ENCODE results near the gene RHBDD2. TPM values are rescaled to one million over a fixed set of nuclear protein-coding genes. Genes with fewer than 3 reads are reported as not detected.

Gene RHBDD2
- total and polyA plus RNA-seq, 2 donors (not counting 1 experiment from before 2014, with no cell fraction given), result 31.6 to 44.3 TPM

DNA sequence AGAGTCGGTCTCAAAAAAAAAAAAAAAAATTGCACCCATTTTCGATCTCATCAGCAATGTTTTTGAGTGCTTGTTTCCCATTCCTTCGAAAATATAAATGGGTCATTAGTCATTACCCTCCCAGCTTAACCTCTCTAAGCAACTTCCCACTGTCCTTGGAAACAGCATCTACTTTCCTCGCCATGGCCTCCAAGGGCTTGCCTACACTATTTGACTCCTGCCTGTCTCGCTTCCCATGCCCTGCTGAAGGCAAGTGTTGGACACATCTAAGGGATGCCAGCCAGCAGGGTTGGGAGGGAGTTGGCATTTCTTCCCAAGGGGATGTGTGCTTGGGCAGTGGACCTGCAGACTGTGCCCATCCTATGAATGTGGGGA is 12.7 kb upstream of the RHBDD2 start:
- Mint-ChIP-seq H3K27ac (no peak overlapping the region), H3K9me3 (ENCODE audit: insufficient read depth) (no peaks in the 10 kb centered on the region), H3K4me3 (no peak overlapping the region), H3K4me1 (no peaks in the 10 kb centered on the region), H3K27me3 (peaks cover 26% of the 10 kb centered on the region)
- no peak for ATAC-seq (ENCODE audit: low read depth)
- H3K4me2 ChIP-seq (replicated peaks; ENCODE audit: low read depth, low read length, poor library complexity, severe bottlenecking), result no peak overlapping the region
- H3K9ac ChIP-seq (ENCODE audit: low read length), result no peak overlapping the region
- TF ChIP-seq, protein P1, sequence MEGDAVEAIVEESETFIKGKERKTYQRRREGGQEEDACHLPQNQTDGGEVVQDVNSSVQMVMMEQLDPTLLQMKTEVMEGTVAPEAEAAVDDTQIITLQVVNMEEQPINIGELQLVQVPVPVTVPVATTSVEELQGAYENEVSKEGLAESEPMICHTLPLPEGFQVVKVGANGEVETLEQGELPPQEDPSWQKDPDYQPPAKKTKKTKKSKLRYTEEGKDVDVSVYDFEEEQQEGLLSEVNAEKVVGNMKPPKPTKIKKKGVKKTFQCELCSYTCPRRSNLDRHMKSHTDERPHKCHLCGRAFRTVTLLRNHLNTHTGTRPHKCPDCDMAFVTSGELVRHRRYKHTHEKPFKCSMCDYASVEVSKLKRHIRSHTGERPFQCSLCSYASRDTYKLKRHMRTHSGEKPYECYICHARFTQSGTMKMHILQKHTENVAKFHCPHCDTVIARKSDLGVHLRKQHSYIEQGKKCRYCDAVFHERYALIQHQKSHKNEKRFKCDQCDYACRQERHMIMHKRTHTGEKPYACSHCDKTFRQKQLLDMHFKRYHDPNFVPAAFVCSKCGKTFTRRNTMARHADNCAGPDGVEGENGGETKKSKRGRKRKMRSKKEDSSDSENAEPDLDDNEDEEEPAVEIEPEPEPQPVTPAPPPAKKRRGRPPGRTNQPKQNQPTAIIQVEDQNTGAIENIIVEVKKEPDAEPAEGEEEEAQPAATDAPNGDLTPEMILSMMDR (IDR thresholded peaks at IDR 0.05), result no peak
- TF ChIP-seq EZH2 (IDR thresholded peaks at IDR 0.05; ENCODE audit: borderline replicate concordance, insufficient read depth, low read depth, low read length, poor library complexity, severe bottlenecking), result no peak
- no peak overlapping the region for H3K4me3 ChIP-seq (ENCODE audit: control extremely low read depth in 1 of 5, extremely low read depth in 1 of 5, insufficient read depth in 1 of 5, low read depth in 2 of 5, low read length in 4 of 5)
- H3K27me3 ChIP-seq (replicated peaks in 1 of 4; ENCODE audit: control extremely low read depth in 1 of 4, control insufficient read depth in 3 of 4, insufficient read depth in 4 of 4, low read length in 3 of 4), result peaks cover 0 to 10% (median 0%) of the 10 kb centered on the region in 4 experiments
- ChIA-PET CTCF (interaction anchor here (0.6 to 3.6 kb wide), 7 partner anchors 19 to 490 kb away, joined by 3 to 83 read pairs (median 4); no protein-coding TSS in a partner anchor), POLR2A (no interaction called here)
- H3K36me3 ChIP-seq (replicated peaks in 1 of 2; ENCODE audit: control extremely low read depth in 1 of 2, control insufficient read depth in 1 of 2, extremely low read depth in 1 of 2, insufficient read depth in 2 of 2, low read length in 1 of 2), result no peaks in the 10 kb centered on the region
- no peak overlapping the region for H3K27ac ChIP-seq (ENCODE audit: low read length in 2 of 2)
- no peaks in the 10 kb centered on the region for H3K79me2 ChIP-seq (ENCODE audit: control insufficient read depth, insufficient read depth, low read length)
- H3K4me1 ChIP-seq (ENCODE audit: control insufficient read depth in 2 of 2, insufficient read depth in 2 of 2, low read length in 2 of 2), result no peaks in the 10 kb centered on the region
- intact Hi-C loops (cut with micrococcal nuclease), result no loop called here
- H3K9me3 ChIP-seq (ENCODE audit: control extremely low read depth in 1 of 3, control insufficient read depth in 2 of 3, insufficient read depth in 1 of 3, low read length in 2 of 3), result peaks cover 0 to 3% (median 0%) of the 10 kb centered on the region in 3 donors
- no peaks in the 10 kb centered on the region for H4K20me1 ChIP-seq (ENCODE audit: control insufficient read depth, insufficient read depth, low read length, poor library complexity, severe bottlenecking)
- no peak overlapping the region for H2AFZ ChIP-seq (ENCODE audit: insufficient read depth, low read depth, low read length, poor library complexity, severe bottlenecking)
- no peak for DNase-seq
- 73% methylated on average over 5 of the region's 5 CpGs for WGBS (ENCODE audit: insufficient coverage)

DNA sequence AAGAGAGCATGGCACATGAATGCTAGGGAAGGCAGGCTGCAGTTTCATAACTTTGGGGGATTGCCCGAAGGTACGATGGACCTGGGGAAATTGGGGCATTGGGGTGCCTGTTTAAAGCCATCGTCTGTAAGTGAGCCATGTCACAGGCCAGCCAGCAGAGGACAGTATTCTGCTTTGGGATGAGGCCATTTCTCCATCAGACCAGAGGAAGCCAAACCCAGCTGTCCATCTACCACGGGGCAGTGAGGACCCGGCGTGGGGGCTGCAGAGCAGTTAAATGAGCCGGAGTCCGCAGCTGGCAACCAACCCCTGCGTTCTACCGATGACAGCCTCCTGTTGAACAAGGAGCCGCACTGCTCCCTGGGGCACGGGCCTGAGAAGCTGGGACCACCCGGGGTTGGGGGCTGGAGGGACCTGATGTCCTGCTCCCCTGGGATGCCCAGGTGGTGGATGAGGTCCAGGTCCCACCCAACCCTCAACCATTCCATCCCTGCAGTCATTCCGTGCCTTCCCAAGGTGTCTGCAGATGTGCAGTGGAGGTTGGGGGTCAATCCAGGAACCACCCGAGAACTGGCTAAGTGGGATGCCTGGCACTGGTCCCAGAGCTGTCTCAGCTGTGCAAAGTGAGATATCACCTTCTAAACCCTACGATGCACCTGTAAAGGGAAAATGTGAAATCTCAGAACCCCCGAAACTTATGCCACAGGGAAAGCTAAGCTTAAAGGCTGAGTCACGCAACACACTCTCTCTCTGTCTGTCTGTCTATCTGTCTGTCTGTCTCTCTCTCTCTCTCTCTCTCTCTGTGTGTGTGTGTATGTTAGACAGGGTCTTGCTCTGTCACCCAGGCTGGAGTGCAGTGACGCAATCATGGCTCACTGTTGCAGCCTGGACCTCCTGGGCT is 12.1 kb upstream of the RHBDD2 start:
- ATAC-seq (ENCODE audit: low read depth) (peak; percentile 58), DNase-seq (peak; percentile 56)
- H3K4me1 Mint-ChIP-seq, result no peaks in the 10 kb centered on the region
- CTCF ChIA-PET, result interaction anchor here (0.6 to 3.6 kb wide), 10 partner anchors 16 to 490 kb away, joined by 3 to 83 read pairs (median 4); partner anchors contain the start of gene MDH2
- H3K4me1 ChIP-seq (ENCODE audit: control insufficient read depth in 2 of 2, insufficient read depth in 2 of 2, low read length in 2 of 2), result no peaks in the 10 kb centered on the region
- H3K27me3 ChIP-seq (replicated peaks in 1 of 4; ENCODE audit: control extremely low read depth in 1 of 4, control insufficient read depth in 3 of 4, insufficient read depth in 4 of 4, low read length in 3 of 4), result peaks cover 0 to 10% (median 0%) of the 10 kb centered on the region in 4 experiments
- H3K9ac ChIP-seq (ENCODE audit: low read length), result no peak overlapping the region
- H2AFZ ChIP-seq (ENCODE audit: insufficient read depth, low read depth, low read length, poor library complexity, severe bottlenecking), result no peak overlapping the region
- no peaks in the 10 kb centered on the region for H3K9me3 Mint-ChIP-seq (ENCODE audit: insufficient read depth)
- H3K27ac ChIP-seq (ENCODE audit: low read length in 2 of 2), result no peak overlapping the region
- no peaks in the 10 kb centered on the region for H4K20me1 ChIP-seq (ENCODE audit: control insufficient read depth, insufficient read depth, low read length, poor library complexity, severe bottlenecking)
- H3K4me3 ChIP-seq (ENCODE audit: control extremely low read depth in 1 of 5, extremely low read depth in 1 of 5, insufficient read depth in 1 of 5, low read depth in 2 of 5, low read length in 4 of 5), result no peak overlapping the region
- intact Hi-C loops (cut with micrococcal nuclease), result no loop called here
- WGBS (ENCODE audit: insufficient coverage), result 42% methylated on average over 15 of the region's 19 CpGs
- H3K9me3 ChIP-seq (ENCODE audit: control extremely low read depth in 1 of 3, control insufficient read depth in 2 of 3, insufficient read depth in 1 of 3, low read length in 2 of 3), result peaks cover 0 to 3% (median 0%) of the 10 kb centered on the region in 3 donors
- no peaks in the 10 kb centered on the region for H3K79me2 ChIP-seq (ENCODE audit: control insufficient read depth, insufficient read depth, low read length)
- H3K27ac Mint-ChIP-seq, result no peak overlapping the region
- no peak overlapping the region for H3K4me2 ChIP-seq (replicated peaks; ENCODE audit: low read depth, low read length, poor library complexity, severe bottlenecking)
- no peak overlapping the region for H3K4me3 Mint-ChIP-seq
- H3K36me3 ChIP-seq (replicated peaks in 1 of 2; ENCODE audit: control extremely low read depth in 1 of 2, control insufficient read depth in 1 of 2, extremely low read depth in 1 of 2, insufficient read depth in 2 of 2, low read length in 1 of 2), result no peaks in the 10 kb centered on the region
- H3K27me3 Mint-ChIP-seq, result peaks cover 22% of the 10 kb centered on the region
- POLR2A ChIA-PET, result no interaction called here
- no peak for TF ChIP-seq EZH2 (IDR thresholded peaks at IDR 0.05; ENCODE audit: borderline replicate concordance, insufficient read depth, low read depth, low read length, poor library complexity, severe bottlenecking)
- TF ChIP-seq, protein P1 (IDR thresholded peaks at IDR 0.05), result peak; percentile 70
